Astrocyte (in vitro differentiated cells and primary cell): ENCODE results near the gene LPIN3. TPM values are rescaled to one million over a fixed set of nuclear protein-coding genes. Genes with fewer than 3 reads are reported as not detected.

ENCODE experiments used
- DNase-seq: peaks from one replicate; pipeline ENCODE4 v3.0.0-alpha.2; 2010; ENCODE audit warnings: low read depth
- FAIRE-seq: peaks from 2 replicates; lab custom pipeline; 2011; peaks lifted over from hg19 to GRCh38; lab: Jason Lieb, UNC
- H2AFZ ChIP-seq: 2 replicates; pipeline ENCODE4 v1.6.0; 2012; ENCODE audit warnings: low read depth, low read length, inconsistent platforms
- H3K27ac ChIP-seq: 2 replicates; pipeline ENCODE4 v1.5.1; 2011; ENCODE audit warnings: low read depth, low read length, inconsistent platforms
- H3K27me3 ChIP-seq: 2 replicates; pipeline ENCODE4 v1.6.0; 2011; ENCODE audit warnings: low read length, inconsistent platforms; ENCODE audit not compliant: insufficient read depth
- H3K36me3 ChIP-seq: 2 replicates; pipeline ENCODE4 v1.5.1; 2011; ENCODE audit warnings: low read length, inconsistent platforms; ENCODE audit not compliant: insufficient read depth
- H3K4me1 ChIP-seq: 2 replicates; pipeline ENCODE4 v1.5.1; 2011; ENCODE audit warnings: low read length, inconsistent platforms; ENCODE audit not compliant: insufficient read depth
- H3K4me2 ChIP-seq: 2 replicates; pipeline ENCODE4 v1.6.0; 2012; ENCODE audit warnings: low read length, inconsistent platforms
- H3K4me3 ChIP-seq: 2 replicates; pipeline ENCODE4 v1.5.1; 2011; ENCODE audit warnings: low read depth, mild to moderate bottlenecking, low read length, inconsistent platforms; ENCODE audit not compliant: insufficient read depth
- H3K79me2 ChIP-seq: 2 replicates; pipeline ENCODE4 v1.6.0; 2012; ENCODE audit warnings: mild to moderate bottlenecking, low read length, inconsistent platforms; ENCODE audit not compliant: insufficient read depth
- H3K9ac ChIP-seq: 2 replicates; pipeline ENCODE4 v1.6.0; 2012; ENCODE audit warnings: mild to moderate bottlenecking, low read length, inconsistent platforms
- H3K9me3 ChIP-seq: 2 replicates; pipeline ENCODE4 v1.5.1; 2012; ENCODE audit warnings: low read depth, mild to moderate bottlenecking, low read length, inconsistent platforms; ENCODE audit not compliant: insufficient read depth
- H4K20me1 ChIP-seq: 2 replicates; pipeline ENCODE4 v1.6.0; 2012; ENCODE audit warnings: low read length, inconsistent platforms; ENCODE audit not compliant: insufficient read depth
- H3K27ac Mint-ChIP-seq: one replicate; pipeline ENCODE4 v1.8.0; 2021; ENCODE audit warnings: mild to moderate bottlenecking, mixed read lengths; ENCODE audit not compliant: unreplicated experiment
- H3K27me3 Mint-ChIP-seq: one replicate; pipeline ENCODE4 v1.8.0; 2021; ENCODE audit warnings: low read depth, mixed read lengths; ENCODE audit not compliant: unreplicated experiment
- H3K36me3 Mint-ChIP-seq: one replicate; pipeline ENCODE4 v1.8.0; 2021; ENCODE audit warnings: low read depth, mixed read lengths; ENCODE audit not compliant: unreplicated experiment
- H3K4me1 Mint-ChIP-seq: one replicate; pipeline ENCODE4 v1.8.0; 2021; ENCODE audit warnings: low read depth, mixed read lengths; ENCODE audit not compliant: unreplicated experiment
- H3K4me3 Mint-ChIP-seq: one replicate; pipeline ENCODE4 v1.8.0; 2021; ENCODE audit warnings: mild to moderate bottlenecking, moderate library complexity, mixed read lengths; ENCODE audit not compliant: unreplicated experiment
- H3K9me3 Mint-ChIP-seq: one replicate; pipeline ENCODE4 v1.8.0; 2021; ENCODE audit warnings: mild to moderate bottlenecking, mixed read lengths; ENCODE audit not compliant: unreplicated experiment
- CTCF ChIP-seq: IDR thresholded peaks from 2 replicates; pipeline ENCODE4 v1.5.1; 2011; ENCODE audit warnings: low read depth, mild to moderate bottlenecking, inconsistent platforms, low read length, moderate library complexity; ENCODE audit not compliant: insufficient read depth
- EZH2 ChIP-seq: IDR thresholded peaks from 2 replicates; pipeline ENCODE4 v1.6.1; 2012; ENCODE audit warnings: mild to moderate bottlenecking, low read length, inconsistent platforms; ENCODE audit not compliant: insufficient read depth
- total RNA-seq: library from RNA; stranded (reverse); gene quantifications from 2 replicates; pipeline ENCODE4 v1.2.1, GENCODE V29; 2021

The LPIN3 gene
- total RNA-seq, 1 donor from 2014 or later: 18.0 TPM

DNA sequence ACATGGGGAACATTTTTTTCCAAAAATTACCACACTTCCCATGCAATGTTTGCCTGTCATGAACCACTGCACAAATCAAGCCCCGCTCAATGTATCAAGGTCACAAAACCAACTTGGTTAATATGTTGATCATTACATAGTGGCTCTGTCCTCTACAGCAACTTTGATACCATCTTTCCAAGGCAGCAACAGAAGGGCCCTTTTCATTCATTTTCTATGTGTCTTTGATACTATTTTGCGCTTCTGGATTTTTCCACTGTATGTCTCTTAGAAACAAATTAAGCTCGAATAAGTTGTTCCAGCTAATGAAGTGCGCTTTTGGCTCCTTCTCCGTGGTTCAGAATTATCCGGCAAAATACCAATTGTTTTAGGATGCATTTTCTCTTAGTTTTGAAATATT lies 24.6 kb upstream of the LPIN3 start:
- Mint-ChIP-seq H3K27me3 (no peaks in the 10 kb centered on the region), H3K9me3 (no peaks in the 10 kb centered on the region), H3K4me1 (peaks cover 21% of the 10 kb centered on the region), H3K36me3 (peaks cover 1% of the 10 kb centered on the region), H3K4me3 (peak overlapping the region; percentile 95), H3K27ac (peak overlapping the region; percentile 96)
- FAIRE-seq: no peak
- H4K20me1 ChIP-seq: peaks cover 5% of the 10 kb centered on the region
- H3K27ac ChIP-seq: peak overlapping the region; percentile 99
- H3K4me2 ChIP-seq: peak overlapping the region; percentile 97
- no peaks in the 10 kb centered on the region for H3K9me3 ChIP-seq
- peaks cover 14% of the 10 kb centered on the region for H3K4me1 ChIP-seq
- H3K4me3 ChIP-seq: peak overlapping the region; percentile 77
- H3K9ac ChIP-seq: peak overlapping the region; percentile 98
- H3K27me3 ChIP-seq: no peaks in the 10 kb centered on the region
- H3K36me3 ChIP-seq: peaks cover 7% of the 10 kb centered on the region
- peaks cover 50% of the 10 kb centered on the region for H3K79me2 ChIP-seq
- TF ChIP-seq CTCF (no peak), EZH2 (no peak)
- DNase-seq: no peak
- no peak overlapping the region for H2AFZ ChIP-seq

GRCh38 chr20:41316602-41317545 lies 23.7 kb upstream of the LPIN3 start:
- peak overlapping the region; percentile 77 for H3K4me3 ChIP-seq
- H3K9ac ChIP-seq: peak overlapping the region; percentile 98
- TF ChIP-seq EZH2 (no peak), CTCF (no peak)
- peak overlapping the region; percentile 95 for H3K4me3 Mint-ChIP-seq
- peaks cover 14% of the 10 kb centered on the region for H3K4me1 ChIP-seq
- H3K4me1 Mint-ChIP-seq: peaks cover 22% of the 10 kb centered on the region
- no peaks in the 10 kb centered on the region for H3K27me3 Mint-ChIP-seq
- peaks cover 5% of the 10 kb centered on the region for H4K20me1 ChIP-seq
- peak overlapping the region; percentile 97 for H3K4me2 ChIP-seq
- H3K36me3 Mint-ChIP-seq: peaks cover 1% of the 10 kb centered on the region
- FAIRE-seq (peak; percentile 68), DNase-seq (peak; percentile 93)
- peak overlapping the region; percentile 79 for H2AFZ ChIP-seq
- peak overlapping the region; percentile 96 for H3K27ac Mint-ChIP-seq
- peaks cover 7% of the 10 kb centered on the region for H3K36me3 ChIP-seq
- H3K27me3 ChIP-seq: no peaks in the 10 kb centered on the region
- peaks cover 42% of the 10 kb centered on the region for H3K79me2 ChIP-seq
- no peaks in the 10 kb centered on the region for H3K9me3 ChIP-seq
- H3K27ac ChIP-seq: peak overlapping the region; percentile 99
- no peaks in the 10 kb centered on the region for H3K9me3 Mint-ChIP-seq
